ENCODE results near the gene UBR3. TPM values are rescaled to one million over a fixed set of nuclear protein-coding genes. Genes with fewer than 3 reads are reported as not detected.

Gene UBR3
- total RNA-seq, 1 donor from 2014 or later: 29.5 TPM

GRCh38 chr2:170026361-170026760, 199.1 kb downstream of the UBR3 start:
- peaks cover 3% of the 10 kb centered on the region for H3K9me3 Mint-ChIP-seq
- H3K27ac Mint-ChIP-seq (ENCODE audit: unreplicated experiment): no peak overlapping the region
- H3K4me1 Mint-ChIP-seq: no peaks in the 10 kb centered on the region
- no peak for DNase-seq (ENCODE audit: low read depth, low spot score)
- no peak for TF ChIP-seq CTCF (conservative IDR thresholded peaks at IDR 0.05)
- H3K4me3 Mint-ChIP-seq: no peak overlapping the region
- no peaks in the 10 kb centered on the region for H3K27me3 Mint-ChIP-seq (ENCODE audit: low read depth)
- H3K36me3 Mint-ChIP-seq (ENCODE audit: low read depth): peaks cover 20% of the 10 kb centered on the region

DNA sequence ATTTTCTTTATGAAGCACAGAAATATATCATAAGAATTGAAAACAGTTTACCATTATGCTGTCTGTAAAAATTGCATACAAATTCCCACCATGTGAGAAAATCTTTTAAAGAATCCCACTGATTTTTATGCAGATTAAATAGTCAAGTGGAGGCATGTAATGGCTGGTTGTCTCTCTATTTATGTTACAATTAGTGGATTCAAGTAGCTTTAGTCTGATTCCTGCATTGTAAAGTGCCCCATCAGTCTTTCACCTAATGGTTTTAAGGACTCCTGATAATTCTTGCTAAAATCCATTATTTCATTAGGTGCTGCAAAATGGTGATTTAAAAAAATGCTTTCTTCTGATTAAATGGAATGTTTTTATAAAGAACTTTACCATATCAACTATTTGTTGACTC, 202.3 kb downstream of the UBR3 start:
- no peaks in the 10 kb centered on the region for H3K27me3 Mint-ChIP-seq (ENCODE audit: low read depth)
- H3K36me3 Mint-ChIP-seq (ENCODE audit: low read depth): peaks cover 23% of the 10 kb centered on the region
- TF ChIP-seq CTCF (conservative IDR thresholded peaks at IDR 0.05): no peak
- peaks cover 3% of the 10 kb centered on the region for H3K9me3 Mint-ChIP-seq
- H3K4me1 Mint-ChIP-seq: no peaks in the 10 kb centered on the region
- no peak for DNase-seq (ENCODE audit: low read depth, low spot score)
- H3K27ac Mint-ChIP-seq (ENCODE audit: unreplicated experiment): no peak overlapping the region
- no peak overlapping the region for H3K4me3 Mint-ChIP-seq

GRCh38 chr2:170030040-170030439, 202.8 kb downstream of the UBR3 start:
- Mint-ChIP-seq H3K9me3 (peaks cover 3% of the 10 kb centered on the region), H3K4me3 (no peak overlapping the region), H3K36me3 (ENCODE audit: low read depth) (peaks cover 23% of the 10 kb centered on the region), H3K27ac (ENCODE audit: unreplicated experiment) (no peak overlapping the region), H3K4me1 (no peaks in the 10 kb centered on the region), H3K27me3 (ENCODE audit: low read depth) (no peaks in the 10 kb centered on the region)
- DNase-seq (ENCODE audit: low read depth, low spot score): no peak
- no peak for TF ChIP-seq CTCF (conservative IDR thresholded peaks at IDR 0.05)

DNA sequence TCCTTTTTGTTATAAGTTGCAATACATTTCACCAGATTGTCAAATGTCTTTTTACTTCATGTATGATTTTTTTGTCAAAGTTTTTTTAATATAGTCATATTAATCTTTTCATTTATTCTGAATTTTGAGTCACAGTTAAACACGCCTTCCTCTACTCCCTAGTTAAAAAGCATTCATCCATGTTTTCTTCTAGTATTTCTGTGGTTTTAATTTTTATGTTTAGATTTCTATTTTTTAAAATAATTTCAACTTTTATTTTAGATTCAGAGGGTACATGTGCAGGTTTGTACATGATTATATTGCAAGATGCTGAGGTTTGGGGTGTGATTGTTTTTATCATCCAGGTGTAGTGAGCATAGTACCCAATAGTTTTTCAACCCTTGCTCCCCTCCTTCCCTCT, 204.0 kb downstream of the UBR3 start:
- Mint-ChIP-seq H3K9me3 (peaks cover 3% of the 10 kb centered on the region), H3K27ac (ENCODE audit: unreplicated experiment) (no peak overlapping the region), H3K4me1 (no peaks in the 10 kb centered on the region), H3K4me3 (no peak overlapping the region), H3K36me3 (ENCODE audit: low read depth) (peaks cover 23% of the 10 kb centered on the region), H3K27me3 (ENCODE audit: low read depth) (no peaks in the 10 kb centered on the region)
- no peak for DNase-seq (ENCODE audit: low read depth, low spot score)
- no peak for TF ChIP-seq CTCF (conservative IDR thresholded peaks at IDR 0.05)

DNA sequence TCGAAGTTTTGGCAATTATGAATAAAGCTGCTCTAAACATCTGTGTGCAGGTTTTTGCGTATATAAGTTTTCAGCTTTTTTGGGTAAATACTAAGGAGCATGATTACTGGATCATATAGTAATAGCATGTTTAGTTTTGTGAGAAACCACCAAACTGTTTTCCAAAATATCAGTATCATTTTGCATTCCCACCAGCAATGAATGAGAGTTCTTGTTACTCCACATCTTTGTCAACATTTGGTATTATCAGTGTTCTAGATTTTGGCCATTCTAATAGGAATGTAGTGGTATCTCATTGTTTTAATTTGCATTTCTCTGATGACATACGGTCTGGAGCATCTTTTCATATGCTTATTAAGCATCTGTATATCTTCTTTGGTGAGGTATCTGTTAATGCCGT, 207.3 kb downstream of the UBR3 start:
- H3K36me3 Mint-ChIP-seq (ENCODE audit: low read depth): peaks cover 22% of the 10 kb centered on the region
- H3K9me3 Mint-ChIP-seq: peaks cover 3% of the 10 kb centered on the region
- no peak overlapping the region for H3K4me3 Mint-ChIP-seq
- DNase-seq (ENCODE audit: low read depth, low spot score): no peak
- H3K27me3 Mint-ChIP-seq (ENCODE audit: low read depth): no peaks in the 10 kb centered on the region
- no peak overlapping the region for H3K27ac Mint-ChIP-seq (ENCODE audit: unreplicated experiment)
- no peaks in the 10 kb centered on the region for H3K4me1 Mint-ChIP-seq
- no peak for TF ChIP-seq CTCF (conservative IDR thresholded peaks at IDR 0.05)

DNA sequence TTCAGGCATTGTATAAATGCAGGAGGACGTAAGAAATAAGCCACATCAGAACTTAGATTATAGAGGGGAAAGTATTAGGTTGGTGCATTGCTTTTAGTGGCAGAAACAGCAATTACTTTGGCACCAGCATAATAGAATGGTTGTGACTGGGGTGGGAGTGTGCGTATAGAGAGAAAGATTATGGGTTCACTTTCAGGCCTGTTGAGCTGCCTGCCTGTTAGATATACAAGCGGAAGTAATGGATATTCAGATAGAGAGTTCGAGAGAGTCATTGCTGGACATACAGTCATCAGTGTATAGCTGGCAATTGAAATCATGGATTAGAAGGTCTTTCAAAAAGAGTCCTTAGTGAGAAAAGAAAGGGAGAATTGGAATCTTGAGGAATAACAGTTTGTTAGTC, 211.5 kb downstream of the UBR3 start:
- DNase-seq (ENCODE audit: low read depth, low spot score): no peak
- H3K27ac Mint-ChIP-seq (ENCODE audit: unreplicated experiment): no peak overlapping the region
- no peaks in the 10 kb centered on the region for H3K4me1 Mint-ChIP-seq
- H3K9me3 Mint-ChIP-seq: no peaks in the 10 kb centered on the region
- no peaks in the 10 kb centered on the region for H3K27me3 Mint-ChIP-seq (ENCODE audit: low read depth)
- no peak for TF ChIP-seq CTCF (conservative IDR thresholded peaks at IDR 0.05)
- no peak overlapping the region for H3K4me3 Mint-ChIP-seq
- H3K36me3 Mint-ChIP-seq (ENCODE audit: low read depth): peaks cover 7% of the 10 kb centered on the region
